HCT116 (cell line): Measurements from ENCODE around the gene CYP2B6. TPM values are rescaled to one million over a fixed set of nuclear protein-coding genes. Genes with fewer than 3 reads are reported as not detected.

Source experiments
- ATAC-seq: fragments of 200-7000 bp; cut with Tn5 transposase; 2 replicates; pipeline ENCODE4 v1.9.1; 2020; ENCODE audit warnings: mild to moderate bottlenecking, moderate library complexity
- BruUV-seq: library from RNA; stranded (reverse); fragments of 400-500 nt; replicated peaks from 2 replicates; lab custom pipeline; 2021; lab: Mats Ljungman, UMichigan
- CTCF ChIA-PET: fragments of 300-600 bp; sonication (Branson Sonifier 250); formaldehyde crosslinking; loops from one replicate; lab custom pipeline; 2021; ENCODE audit warnings: antibody characterized with exemption; lab: Charles Lee
- POLR2A ChIA-PET: fragments of 300-600, 350-600 bp; sonication (Branson Sonifier 250); formaldehyde crosslinking; loops from one replicate; lab custom pipeline; 2021; ENCODE audit warnings: antibody characterized with exemption; lab: Charles Lee
- RAD21 ChIA-PET, 2 experiments: fragments of 300-600 bp; sonication (Branson Sonifier 250); formaldehyde crosslinking; loops; one replicate each; lab custom pipeline; 2023; ENCODE audit warnings: low total read pairs in 2 of 2; ENCODE audit not compliant: uncharacterized antibody in 2 of 2, unreplicated experiment in 2 of 2, low non-redundant PET in 1 of 2; lab: Charles Lee
- DNase-seq: peaks from one replicate; pipeline ENCODE4 v3.0.0-alpha.2; 2010; ENCODE audit warnings: low read depth, low spot score
- H2AFZ ChIP-seq: fragments of 200-600 bp; shearing (Covaris generic), sonication (generic); 2 replicates; pipeline ENCODE4 v1.6.1; 2017; ENCODE audit warnings: low read depth, mixed run types, mixed read lengths, antibody characterized with exemption, low read length; ENCODE audit not compliant: poor library complexity, severe bottlenecking
- H3K27ac ChIP-seq: 2 replicates; pipeline ENCODE4 v1.5.1; 2012; ENCODE audit warnings: low read depth, low read length
- H3K27me3 ChIP-seq: fragments of 200-600 bp; sonication (generic); 2 replicates; pipeline ENCODE4 v1.6.1; 2016; ENCODE audit warnings: mixed run types, low read length, mixed read lengths; ENCODE audit not compliant: insufficient read depth
- H3K36me3 ChIP-seq, 2 experiments: fragments of 200-500 bp in 1 of 2; fragments of 200-600 bp in 1 of 2; sonication (Bioruptor generic) in 1 of 2; sonication (generic) in 1 of 2; 2 replicates each; pipeline versions ENCODE4 v1.5.1 to v1.6.1; 2014 to 2016; ENCODE audit warnings: low read length in 2 of 2, inconsistent platforms in 1 of 2, mixed read lengths in 1 of 2, mixed run types in 1 of 2; ENCODE audit not compliant: insufficient read depth in 2 of 2, control insufficient read depth in 1 of 2
- H3K4me1 ChIP-seq, 2 experiments: fragments of 200-600 bp in 1 of 2; sonication (generic) in 1 of 2; 2 replicates each; pipeline versions ENCODE4 v1.5.1 to v1.6.1; 2012 to 2017; ENCODE audit warnings: low read length in 2 of 2, inconsistent platforms in 1 of 2, mild to moderate bottlenecking in 1 of 2, mixed read lengths in 1 of 2, mixed run types in 1 of 2, moderate library complexity in 1 of 2; ENCODE audit not compliant: insufficient read depth in 2 of 2, control insufficient read depth in 1 of 2
- H3K4me2 ChIP-seq: fragments of 200-600 bp; sonication (generic); 2 replicates; pipeline ENCODE4 v1.6.1; 2017; ENCODE audit warnings: mixed run types, low read length, mixed read lengths
- H3K4me3 ChIP-seq, 2 experiments: fragments of 200-600 bp in 1 of 2; sonication (generic) in 1 of 2; replicated peaks in 1 of 2; 2 replicates each; pipeline ENCODE4 v1.5.1; 2011 to 2016; ENCODE audit warnings: low read length in 2 of 2, control low read depth in 1 of 2, low read depth in 1 of 2, mild to moderate bottlenecking in 1 of 2, mixed read lengths in 1 of 2, mixed run types in 1 of 2
- H3K79me2 ChIP-seq: fragments of 200-600 bp; sonication (generic); 2 replicates; pipeline ENCODE4 v1.6.1; 2017; ENCODE audit warnings: mild to moderate bottlenecking, mixed run types, low read length, moderate library complexity, mixed read lengths; ENCODE audit not compliant: insufficient read depth
- H3K9ac ChIP-seq: fragments of 200-600 bp; sonication (generic); 2 replicates; pipeline ENCODE4 v1.6.1; 2016; ENCODE audit warnings: low read length, mixed read lengths
- H3K9me2 ChIP-seq: fragments of 200-600 bp; sonication (generic), shearing (Covaris generic); 2 replicates; pipeline ENCODE4 v1.6.1; 2017; ENCODE audit warnings: mixed run types, mild to moderate bottlenecking, moderate library complexity; ENCODE audit not compliant: insufficient read depth
- H3K9me3 ChIP-seq, 2 experiments: fragments of 200-500 bp in 1 of 2; fragments of 200-600 bp in 1 of 2; sonication (Bioruptor generic) in 1 of 2; sonication (generic) in 1 of 2; 2 replicates each; pipeline ENCODE4 v1.6.1; 2014 to 2017; ENCODE audit warnings: low read length in 2 of 2, mixed read lengths in 2 of 2, inconsistent platforms in 1 of 2, low read depth in 1 of 2, mild to moderate bottlenecking in 1 of 2, mixed run types in 1 of 2, moderate library complexity in 1 of 2; ENCODE audit not compliant: control insufficient read depth in 1 of 2, insufficient read depth in 1 of 2
- H4K20me1 ChIP-seq: fragments of 200-600 bp; sonication (generic), shearing (Covaris generic); 2 replicates; pipeline ENCODE4 v1.6.1; 2017; ENCODE audit warnings: mixed run types, mild to moderate bottlenecking, moderate library complexity; ENCODE audit not compliant: insufficient read depth
- ATF3 ChIP-seq: IDR thresholded peaks from 2 replicates; pipeline ENCODE4 v1.6.1; 2012
- FOSL1 ChIP-seq: IDR thresholded peaks from 2 replicates; pipeline ENCODE4 v1.6.1; 2012; ENCODE audit warnings: low read depth
- REST ChIP-seq: IDR thresholded peaks from 2 replicates; pipeline ENCODE4 v1.6.1; 2012; ENCODE audit warnings: low read depth
- SP1 ChIP-seq: IDR thresholded peaks from 2 replicates; pipeline ENCODE4 v1.6.1; 2012; ENCODE audit warnings: low read depth
- SRF ChIP-seq: IDR thresholded peaks from 2 replicates; pipeline ENCODE4 v1.6.1; 2012; ENCODE audit warnings: low read depth
- TCF7L2 ChIP-seq: IDR thresholded peaks from 2 replicates; pipeline ENCODE4 v1.7.0; 2011; ENCODE audit warnings: borderline replicate concordance, inconsistent platforms; ENCODE audit not compliant: insufficient read depth, insufficient read length; ENCODE audit errors: extremely low read depth
- YY1 ChIP-seq: IDR thresholded peaks from 2 replicates; pipeline ENCODE4 v1.6.1; 2011; ENCODE audit warnings: low read length, low read depth, moderate library complexity, mild to moderate bottlenecking; ENCODE audit not compliant: insufficient replicate concordance; ENCODE audit errors: extremely low read depth
- intact Hi-C: fragments of 100-400 bp; cut with micrococcal nuclease; formaldehyde crosslinking; loops from 2 replicates; pipeline ENCODE4 v1.10.0; 2022
- total RNA-seq: library from RNA; stranded (reverse); gene quantifications from one replicate; pipeline ENCODE4 v1.2.1, GENCODE V29; 2021; ENCODE audit not compliant: unreplicated experiment

Gene CYP2B6
- total RNA-seq, 1 experiment from 2014 or later = 0.74 TPM

GRCh38 chr19:40941481-40942219 lies 49.4 kb upstream of the CYP2B6 start:
- no peak for TF ChIP-seq SP1
- no peak for TF ChIP-seq TCF7L2
- TF ChIP-seq YY1 = no peak
- no peak for TF ChIP-seq REST
- no peak for TF ChIP-seq ATF3
- no peak for TF ChIP-seq SRF
- TF ChIP-seq FOSL1 = no peak
- H3K9ac ChIP-seq = no peak overlapping the region
- BruUV-seq = no TSS peak
- H3K4me2 ChIP-seq = no peak overlapping the region
- ChIA-PET RAD21 (interaction anchor here in 1 of 2 experiments (0.6 kb wide), 2 partner anchors 123 to 203 kb away, joined by 4 to 7 read pairs; no protein-coding TSS in a partner anchor), POLR2A (no interaction called here), CTCF (no interaction called here)
- intact Hi-C loops = no loop called here
- peaks cover 66% of the 10 kb centered on the region for H3K27me3 ChIP-seq
- no peak overlapping the region for H3K27ac ChIP-seq
- H4K20me1 ChIP-seq = no peaks in the 10 kb centered on the region
- H2AFZ ChIP-seq = no peak overlapping the region
- no peaks in the 10 kb centered on the region for H3K36me3 ChIP-seq
- DNase-seq = no peak
- H3K4me1 ChIP-seq = no peaks in the 10 kb centered on the region
- H3K9me2 ChIP-seq = no peaks in the 10 kb centered on the region
- no peak for ATAC-seq
- H3K4me3 ChIP-seq = no peak overlapping the region
- no peaks in the 10 kb centered on the region for H3K9me3 ChIP-seq
- H3K79me2 ChIP-seq = no peaks in the 10 kb centered on the region
